ENCODE results near the gene LIPF. TPM values are rescaled to one million over a fixed set of nuclear protein-coding genes. Genes with fewer than 3 reads are reported as not detected.

LIPF gene
- total RNA-seq, 1 experiment from 2014 or later, result not detected

DNA sequence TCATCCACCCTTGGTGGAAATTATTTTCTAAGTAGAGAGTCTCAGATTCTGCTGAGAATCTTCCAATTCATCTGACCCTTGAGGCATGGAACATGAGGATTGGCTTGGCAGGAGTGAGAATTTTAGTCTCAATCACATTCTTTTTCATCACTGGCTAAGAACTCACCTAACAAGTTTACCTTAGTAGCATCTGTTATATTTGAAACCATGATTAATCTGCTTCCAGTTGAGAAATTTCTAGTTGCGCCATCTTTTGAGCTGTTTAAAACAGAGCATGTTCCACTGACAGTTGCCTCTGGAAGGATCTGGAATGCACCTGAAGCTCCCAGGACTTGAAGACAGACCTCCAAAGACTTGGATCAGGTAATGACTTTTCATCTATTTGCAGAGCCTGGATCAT lies 41.7 kb downstream of the LIPF start, which contains the start of gene LIPK:
Gene LIPK, plus strand, starts transcription at position 292 of the 400 bp plus-strand sequence. CDS start 18,295 bp downstream, outside the sequence.
- Histone ChIP-seq H4K5ac (ENCODE audit: insufficient read length, low read depth, low read length) (no peak within 1 kb of the TSS), H3K23me2 (ENCODE audit: insufficient read length, low read depth, low read length, poor library complexity, severe bottlenecking) (no peaks in the 10 kb centered on the region), H2BK5ac (ENCODE audit: insufficient read length, low read length) (no peak within 1 kb of the TSS), H3K79me1 (ENCODE audit: insufficient read depth, low read depth, low read length, poor library complexity, severe bottlenecking) (no peaks in the 10 kb centered on the region), H3K27me3 (ENCODE audit: insufficient read depth, low read length) (peaks cover 24% of the 10 kb centered on the region; the same call in 1 of the 2 replicates), H3K9me3 (ENCODE audit: control insufficient read depth, low read depth, low read length) (no peaks in the 10 kb centered on the region), H3K79me2 (ENCODE audit: insufficient read depth, low read length) (no peaks in the 10 kb centered on the region), H2BK20ac (ENCODE audit: low read depth, low read length, poor library complexity, severe bottlenecking) (no peak within 1 kb of the TSS), H2AK5ac (ENCODE audit: insufficient read length, low read length) (no peak within 1 kb of the TSS), H2BK12ac (ENCODE audit: insufficient read length, low read depth, low read length) (no peak within 1 kb of the TSS), H2BK120ac (ENCODE audit: low read depth, low read length, poor library complexity, severe bottlenecking) (no peak within 1 kb of the TSS), H3K18ac (ENCODE audit: insufficient read length, low read depth, low read length) (no peak within 1 kb of the TSS), H3K4ac (ENCODE audit: low read depth, low read length) (no peak within 1 kb of the TSS), H3K56ac (ENCODE audit: insufficient read length, low read depth, low read length) (no peak within 1 kb of the TSS), H3K9ac (ENCODE audit: extremely low read depth, insufficient read length, low read length) (no peak within 1 kb of the TSS), H4K8ac (replicated peaks; ENCODE audit: insufficient read length, low read depth, low read length) (no peak within 1 kb of the TSS), H3K27ac (ENCODE audit: insufficient read length, low read depth, low read length) (no peak within 1 kb of the TSS), H3K4me2 (ENCODE audit: insufficient read depth, insufficient read length, low read length) (no peak within 1 kb of the TSS), H3K4me1 (ENCODE audit: insufficient read depth, low read length) (no peaks in the 10 kb centered on the region), H3K23ac (ENCODE audit: insufficient read length, low read depth, low read length) (no peak within 1 kb of the TSS), H2BK15ac (ENCODE audit: low read depth, low read length) (no peak within 1 kb of the TSS), H4K91ac (ENCODE audit: insufficient read length, low read depth, low read length) (no peak within 1 kb of the TSS), H3K14ac (ENCODE audit: insufficient read depth, low read length) (no peak within 1 kb of the TSS), H2AFZ (ENCODE audit: low read length) (no peak within 1 kb of the TSS), H3T11ph (ENCODE audit: low read length) (no peak within 1 kb of the TSS), H4K20me1 (ENCODE audit: control insufficient read depth, insufficient read depth, insufficient read length) (no peaks in the 10 kb centered on the region)
- no peak within 1 kb of the TSS for H3K27ac Mint-ChIP-seq
- H3K4me1 Mint-ChIP-seq, result peaks cover 25 to 27% of the 10 kb centered on the region in 2 experiments
- H3K27me3 Mint-ChIP-seq (ENCODE audit: low read depth), result peaks cover 74% of the 10 kb centered on the region
- no peaks in the 10 kb centered on the region for H3K36me3 Mint-ChIP-seq (ENCODE audit: insufficient read depth in 1 of 3, low read depth in 3 of 3)
- no peak for TF ChIP-seq CTCF (conservative IDR thresholded peaks at IDR 0.05)
- no CpG with 5 or more reads among the region's 1 CpG for WGBS (ENCODE audit: extremely low coverage, insufficient read length, low lambda C conversion rate)
- DNase-seq, result no peak
- H3K4me3 Mint-ChIP-seq, result no peak within 1 kb of the TSS
- no peaks in the 10 kb centered on the region; a peak in 1 of 5 replicates for H3K9me3 Mint-ChIP-seq
